GM23338 (cell line): Measurements from ENCODE around the gene STK4. TPM values are rescaled to one million over a fixed set of nuclear protein-coding genes. Genes with fewer than 3 reads are reported as not detected.

Experiments used
- ATAC-seq: fragments of 200-7000 bp; cut with Tn5 transposase; 3 replicates; pipeline ENCODE4 v1.9.1; 2020
- DNase-seq: peaks from one replicate; pipeline ENCODE4 v3.0.0-alpha.2; 2015; ENCODE audit warnings: low spot score
- H2AFZ ChIP-seq: fragments of 200-600 bp; sonication (generic); 2 replicates; pipeline ENCODE4 v1.8.0; 2016; ENCODE audit warnings: antibody characterized with exemption, mild to moderate bottlenecking, moderate library complexity
- H3F3A ChIP-seq: fragments of 200-600 bp; sonication (generic); replicated peaks from 2 replicates; pipeline ENCODE4 v1.8.0; 2017; ENCODE audit warnings: antibody characterized with exemption, mixed run types, low read depth
- H3K27ac ChIP-seq: fragments of 200-600 bp; sonication (generic); 2 replicates; pipeline ENCODE4 v1.6.1; 2016; ENCODE audit warnings: low read depth
- H3K27me3 ChIP-seq: fragments of 200-600 bp; sonication (generic); 2 replicates; pipeline ENCODE4 v1.8.0; 2016; ENCODE audit warnings: mild to moderate bottlenecking, mixed run types, moderate library complexity; ENCODE audit not compliant: insufficient read depth
- H3K36me3 ChIP-seq: fragments of 200-600 bp; sonication (generic); 2 replicates; pipeline ENCODE4 v1.8.0; 2016; ENCODE audit warnings: mild to moderate bottlenecking; ENCODE audit not compliant: insufficient read depth
- H3K4me1 ChIP-seq: fragments of 200-600 bp; sonication (generic); 2 replicates; pipeline ENCODE4 v1.8.0; 2016; ENCODE audit warnings: mild to moderate bottlenecking, moderate library complexity; ENCODE audit not compliant: insufficient read depth
- H3K4me2 ChIP-seq: fragments of 200-600 bp; sonication (generic); 2 replicates; pipeline ENCODE4 v1.7.1; 2017; ENCODE audit warnings: mixed run types
- H3K4me3 ChIP-seq: fragments of 200-600 bp; sonication (generic); 2 replicates; pipeline ENCODE4 v1.6.1; 2016; ENCODE audit warnings: mixed run types
- H3K79me2 ChIP-seq: fragments of 200-600 bp; sonication (generic); replicated peaks from 2 replicates; pipeline ENCODE4 v1.8.0; 2017; ENCODE audit warnings: mild to moderate bottlenecking; ENCODE audit not compliant: insufficient read depth
- H3K9me2 ChIP-seq: fragments of 200-600 bp; sonication (generic); 2 replicates; pipeline ENCODE4 v1.8.0; 2017; ENCODE audit not compliant: insufficient read depth
- H4K20me1 ChIP-seq: fragments of 200-600 bp; sonication (generic); replicated peaks from 2 replicates; pipeline ENCODE4 v1.8.0; 2017; ENCODE audit warnings: mild to moderate bottlenecking; ENCODE audit not compliant: insufficient read depth
- H3K27ac Mint-ChIP-seq: 2 replicates; pipeline ENCODE4 v1.8.0; 2020; ENCODE audit warnings: inconsistent platforms, mild to moderate bottlenecking, moderate library complexity, mixed read lengths
- H3K27me3 Mint-ChIP-seq: 3 replicates; pipeline ENCODE4 v1.8.0; 2022; ENCODE audit warnings: low read depth, mild to moderate bottlenecking, moderate library complexity, mixed read lengths, inconsistent platforms; ENCODE audit not compliant: insufficient read depth, poor library complexity
- H3K36me3 Mint-ChIP-seq: 3 replicates; pipeline ENCODE4 v1.8.0; 2021; ENCODE audit warnings: low read depth, mild to moderate bottlenecking, inconsistent platforms, moderate library complexity, mixed read lengths
- H3K4me1 Mint-ChIP-seq: 3 replicates; pipeline ENCODE4 v1.8.0; 2020; ENCODE audit warnings: mild to moderate bottlenecking, inconsistent platforms, mixed read lengths
- H3K4me3 Mint-ChIP-seq: 3 replicates; pipeline ENCODE4 v1.8.0; 2021; ENCODE audit warnings: moderate library complexity, mild to moderate bottlenecking, inconsistent platforms, mixed read lengths
- H3K9me3 Mint-ChIP-seq: 3 replicates; pipeline ENCODE4 v1.8.0; 2020; ENCODE audit warnings: moderate library complexity, mild to moderate bottlenecking, inconsistent platforms, mixed read lengths
- CREB1 ChIP-seq: fragments of 250-450 bp; sonication (Bioruptor Pico); IDR thresholded peaks from 2 replicates; pipeline ENCODE4 v1.5.0; 2020; ENCODE audit warnings: low read depth, mild to moderate bottlenecking, moderate library complexity
- CTCF ChIP-seq, 2 experiments: fragments of 200-600 bp in 1 of 2; sonication (generic) in 1 of 2; conservative IDR thresholded peaks; 2 replicates each; pipeline versions ENCODE4 v1.5.1 to v1.6.1; 2016 to 2017; ENCODE audit warnings: antibody characterized with exemption in 2 of 2, low read depth in 2 of 2, mild to moderate bottlenecking in 2 of 2, moderate library complexity in 1 of 2
- EZH2 ChIP-seq: fragments of 200-600 bp; sonication (generic); IDR thresholded peaks from one replicate; pipeline ENCODE4 v1.8.0; 2017; ENCODE audit warnings: antibody characterized with exemption, mild to moderate bottlenecking, low read depth; ENCODE audit not compliant: unreplicated experiment
- EZH2phosphoT487 ChIP-seq: fragments of 200-600 bp; sonication (generic); IDR thresholded peaks from one replicate; pipeline ENCODE4 v1.8.1; 2018; ENCODE audit warnings: antibody characterized with exemption; ENCODE audit not compliant: unreplicated experiment
- JUNB ChIP-seq: IDR thresholded peaks from one replicate; pipeline ENCODE4 v1.6.1; 2016; ENCODE audit warnings: antibody characterized with exemption; ENCODE audit not compliant: unreplicated experiment
- NANOG ChIP-seq: IDR thresholded peaks from 2 replicates; pipeline ENCODE4 v1.6.1; 2016; ENCODE audit warnings: antibody characterized with exemption, borderline replicate concordance
- REST ChIP-seq: IDR thresholded peaks from one replicate; pipeline ENCODE4 v1.6.1; 2018; ENCODE audit warnings: antibody characterized with exemption; ENCODE audit not compliant: unreplicated experiment
- STAT1 ChIP-seq: IDR thresholded peaks from one replicate; pipeline ENCODE4 v1.6.1; 2016; ENCODE audit warnings: antibody characterized with exemption; ENCODE audit not compliant: unreplicated experiment
- ZNF331 ChIP-seq: fragments of 250-450 bp; sonication (Bioruptor Pico); IDR thresholded peaks from 2 replicates; pipeline ENCODE4 v1.5.0; 2020; ENCODE audit warnings: low read depth, mild to moderate bottlenecking, moderate library complexity
- ZNF462 ChIP-seq: fragments of 250-450 bp; sonication (Bioruptor Pico); IDR thresholded peaks from 2 replicates; pipeline ENCODE4 v1.5.0; 2020; ENCODE audit warnings: mild to moderate bottlenecking, moderate library complexity
- polyA plus RNA-seq: library from polyadenylated mRNA; unstranded; fragments of >200 nt; fragmentation: Nextera tagmentation; extraction: Ambion mirVana; gene quantifications from 2 replicates; pipeline ENCODE4 v1.2.1, GENCODE V29; 2016
- total RNA-seq: library from RNA; depleted of rRNA; stranded (reverse); fragments of >200 nt; shearing (Covaris generic); gene quantifications from 2 replicates; pipeline ENCODE4 v1.2.3, GENCODE V29; 2014
- TF ChIP-seq, protein P1 (sequence below): IDR thresholded peaks from 2 replicates; pipeline ENCODE4 v1.6.1; 2016; ENCODE audit warnings: antibody characterized with exemption

The STK4 gene
- total and polyA plus RNA-seq, 2 experiments from 2014 or later = 37.7 to 58.7 TPM

- H3K4me3 Mint-ChIP-seq = no peak overlapping the region
- ATAC-seq (no peak), DNase-seq (no peak)
- peaks cover 8% of the 10 kb centered on the region for H3K27me3 Mint-ChIP-seq
- H3F3A ChIP-seq = no peaks in the 10 kb centered on the region
- no peaks in the 10 kb centered on the region for H4K20me1 ChIP-seq
- H3K9me2 ChIP-seq = no peaks in the 10 kb centered on the region
- peaks cover 10% of the 10 kb centered on the region; the same call in 2 of the 3 replicates for H3K4me1 Mint-ChIP-seq
- no peaks in the 10 kb centered on the region for H3K27me3 ChIP-seq
- H3K4me3 ChIP-seq = no peak overlapping the region
- no peaks in the 10 kb centered on the region for H3K36me3 Mint-ChIP-seq
- peaks cover 4% of the 10 kb centered on the region; the same call in 1 of the 2 replicates for H3K4me1 ChIP-seq
- no peak overlapping the region for H3K27ac ChIP-seq
- H3K36me3 ChIP-seq = no peaks in the 10 kb centered on the region
- TF ChIP-seq ZNF331 (CRISPR knock-in tag) (no peak), CTCF (conservative IDR thresholded peaks at IDR 0.05; ENCODE audit: low read depth in 2 of 2) (no peak), CREB1 (CRISPR knock-in tag) (no peak), EZH2phosphoT487 (no peak), NANOG (no peak), EZH2 (no peak), ZNF462 (no peak), JUNB (no peak), REST (no peak), STAT1 (no peak)
- TF ChIP-seq, protein P1, sequence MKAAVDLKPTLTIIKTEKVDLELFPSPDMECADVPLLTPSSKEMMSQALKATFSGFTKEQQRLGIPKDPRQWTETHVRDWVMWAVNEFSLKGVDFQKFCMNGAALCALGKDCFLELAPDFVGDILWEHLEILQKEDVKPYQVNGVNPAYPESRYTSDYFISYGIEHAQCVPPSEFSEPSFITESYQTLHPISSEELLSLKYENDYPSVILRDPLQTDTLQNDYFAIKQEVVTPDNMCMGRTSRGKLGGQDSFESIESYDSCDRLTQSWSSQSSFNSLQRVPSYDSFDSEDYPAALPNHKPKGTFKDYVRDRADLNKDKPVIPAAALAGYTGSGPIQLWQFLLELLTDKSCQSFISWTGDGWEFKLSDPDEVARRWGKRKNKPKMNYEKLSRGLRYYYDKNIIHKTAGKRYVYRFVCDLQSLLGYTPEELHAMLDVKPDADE = no peak
- H2AFZ ChIP-seq = no peak overlapping the region
- H3K4me2 ChIP-seq = no peak overlapping the region
- no peaks in the 10 kb centered on the region for H3K79me2 ChIP-seq
- no peaks in the 10 kb centered on the region for H3K9me3 Mint-ChIP-seq
- no peak overlapping the region for H3K27ac Mint-ChIP-seq
These were observed 146.4 kb downstream of the STK4 start for GRCh38 chr20:45112754-45113153.
